KMS-11 (cell line): ENCODE results near the gene PGR.

Experiments used
- H2AFZ ChIP-seq: fragments of 200-600 bp; sonication (generic); 2 replicates; pipeline ENCODE4 v1.6.1; 2016; ENCODE audit warnings: antibody characterized with exemption, mixed run types, low read depth
- H3K27ac ChIP-seq: fragments of 200-600 bp; sonication (generic); 2 replicates; pipeline ENCODE4 v1.6.1; 2016; ENCODE audit warnings: mild to moderate bottlenecking, mixed run types
- H3K27me3 ChIP-seq: fragments of 200-600 bp; sonication (generic); 2 replicates; pipeline ENCODE4 v1.6.1; 2017; ENCODE audit warnings: mild to moderate bottlenecking, low read depth, mixed run types, moderate library complexity; ENCODE audit not compliant: insufficient read depth
- H3K36me3 ChIP-seq: fragments of 200-600 bp; sonication (generic); 2 replicates; pipeline ENCODE4 v1.6.1; 2017; ENCODE audit warnings: mild to moderate bottlenecking, mixed run types; ENCODE audit not compliant: insufficient read depth
- H3K4me1 ChIP-seq: fragments of 200-600 bp; sonication (generic); 2 replicates; pipeline ENCODE4 v1.6.1; 2016; ENCODE audit warnings: mild to moderate bottlenecking, low read depth, mixed run types; ENCODE audit not compliant: poor library complexity, severe bottlenecking
- H3K4me2 ChIP-seq: fragments of 200-600 bp; sonication (generic); 2 replicates; pipeline ENCODE4 v1.7.0; 2016; ENCODE audit warnings: mild to moderate bottlenecking, mixed run types
- H3K4me3 ChIP-seq: fragments of 200-600 bp; sonication (generic); IDR thresholded peaks from 2 replicates; pipeline ENCODE4 v1.6.1; 2017; ENCODE audit warnings: low read depth, low read length, mixed read lengths; ENCODE audit not compliant: insufficient read depth
- H3K79me2 ChIP-seq: fragments of 200-600 bp; sonication (generic); 2 replicates; pipeline ENCODE4 v1.6.1; 2016; ENCODE audit warnings: low read depth, mixed run types; ENCODE audit not compliant: insufficient read depth
- H3K9ac ChIP-seq: fragments of 200-600 bp; sonication (generic); 2 replicates; pipeline ENCODE4 v1.6.1; 2016; ENCODE audit warnings: mild to moderate bottlenecking, mixed run types
- H4K20me1 ChIP-seq: fragments of 200-600 bp; sonication (generic); 2 replicates; pipeline ENCODE4 v1.6.1; 2016; ENCODE audit warnings: mild to moderate bottlenecking, mixed run types; ENCODE audit not compliant: insufficient read depth
- TF ChIP-seq, protein P1 (sequence below): fragments of 200-600 bp; sonication (generic); conservative IDR thresholded peaks from 2 replicates; pipeline ENCODE4 v1.6.1; 2017; ENCODE audit warnings: low read depth, mild to moderate bottlenecking, antibody characterized with exemption, low read length, moderate library complexity, mixed read lengths

The PGR gene

DNA sequence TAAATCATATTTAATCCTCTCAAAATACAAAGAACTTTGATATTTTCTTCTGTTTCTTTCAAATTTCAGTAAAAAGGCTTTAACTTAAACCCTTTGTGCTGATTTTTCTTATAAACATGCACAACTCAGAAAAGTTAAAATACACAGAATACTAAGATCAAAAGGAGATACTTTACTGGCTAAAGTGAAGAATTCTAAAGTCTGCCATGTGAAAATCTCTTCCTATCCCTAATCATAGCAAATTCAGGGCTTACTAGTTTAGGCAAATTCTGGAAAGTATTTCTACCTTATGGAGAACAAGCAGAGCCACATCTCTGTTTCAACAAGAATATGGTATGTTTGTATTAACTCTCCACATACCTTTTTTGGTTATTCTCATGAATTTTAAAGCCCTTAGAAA lies 96.6 kb downstream of the PGR start:
- no peaks in the 10 kb centered on the region for H3K79me2 ChIP-seq

DNA sequence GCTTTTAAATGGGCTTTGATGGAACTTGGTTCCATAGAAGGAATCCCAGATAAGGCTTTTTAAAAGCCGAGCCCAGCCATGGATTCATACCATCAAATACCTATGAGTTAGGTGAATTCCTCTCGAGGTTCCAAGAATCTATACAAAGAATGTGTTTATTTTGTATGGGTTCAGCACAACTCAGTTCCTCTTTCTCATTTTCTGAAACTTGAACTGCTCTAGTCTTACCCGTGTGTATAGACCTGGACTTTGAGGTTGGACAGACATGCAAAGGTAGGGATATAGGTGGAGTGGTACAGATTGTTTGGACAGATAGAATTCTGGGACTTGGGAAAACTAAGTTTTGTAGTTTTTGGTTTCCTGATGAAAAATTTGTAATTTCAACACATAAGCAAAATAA lies 97.9 kb downstream of the PGR start:
- Histone ChIP-seq H3K4me3 (no peak overlapping the region), H2AFZ (no peak overlapping the region), H3K4me1 (no peaks in the 10 kb centered on the region), H3K27ac (no peak overlapping the region), H4K20me1 (no peaks in the 10 kb centered on the region), H3K9ac (no peak overlapping the region), H3K27me3 (no peaks in the 10 kb centered on the region), H3K4me2 (no peak overlapping the region), H3K79me2 (no peaks in the 10 kb centered on the region), H3K36me3 (no peaks in the 10 kb centered on the region)
- TF ChIP-seq, protein P1, sequence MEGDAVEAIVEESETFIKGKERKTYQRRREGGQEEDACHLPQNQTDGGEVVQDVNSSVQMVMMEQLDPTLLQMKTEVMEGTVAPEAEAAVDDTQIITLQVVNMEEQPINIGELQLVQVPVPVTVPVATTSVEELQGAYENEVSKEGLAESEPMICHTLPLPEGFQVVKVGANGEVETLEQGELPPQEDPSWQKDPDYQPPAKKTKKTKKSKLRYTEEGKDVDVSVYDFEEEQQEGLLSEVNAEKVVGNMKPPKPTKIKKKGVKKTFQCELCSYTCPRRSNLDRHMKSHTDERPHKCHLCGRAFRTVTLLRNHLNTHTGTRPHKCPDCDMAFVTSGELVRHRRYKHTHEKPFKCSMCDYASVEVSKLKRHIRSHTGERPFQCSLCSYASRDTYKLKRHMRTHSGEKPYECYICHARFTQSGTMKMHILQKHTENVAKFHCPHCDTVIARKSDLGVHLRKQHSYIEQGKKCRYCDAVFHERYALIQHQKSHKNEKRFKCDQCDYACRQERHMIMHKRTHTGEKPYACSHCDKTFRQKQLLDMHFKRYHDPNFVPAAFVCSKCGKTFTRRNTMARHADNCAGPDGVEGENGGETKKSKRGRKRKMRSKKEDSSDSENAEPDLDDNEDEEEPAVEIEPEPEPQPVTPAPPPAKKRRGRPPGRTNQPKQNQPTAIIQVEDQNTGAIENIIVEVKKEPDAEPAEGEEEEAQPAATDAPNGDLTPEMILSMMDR: no peak

More for the DNA sequence above, 96.6 kb downstream of the PGR start:
- no peak overlapping the region for H3K27ac ChIP-seq
- no peak overlapping the region for H3K9ac ChIP-seq
- H3K27me3 ChIP-seq: no peaks in the 10 kb centered on the region
- no peak overlapping the region for H2AFZ ChIP-seq
- TF ChIP-seq, protein P1: no peak
- H3K36me3 ChIP-seq: no peaks in the 10 kb centered on the region
- no peaks in the 10 kb centered on the region for H4K20me1 ChIP-seq
- H3K4me3 ChIP-seq: no peak overlapping the region
- H3K4me2 ChIP-seq: no peak overlapping the region
- H3K4me1 ChIP-seq: no peaks in the 10 kb centered on the region

DNA sequence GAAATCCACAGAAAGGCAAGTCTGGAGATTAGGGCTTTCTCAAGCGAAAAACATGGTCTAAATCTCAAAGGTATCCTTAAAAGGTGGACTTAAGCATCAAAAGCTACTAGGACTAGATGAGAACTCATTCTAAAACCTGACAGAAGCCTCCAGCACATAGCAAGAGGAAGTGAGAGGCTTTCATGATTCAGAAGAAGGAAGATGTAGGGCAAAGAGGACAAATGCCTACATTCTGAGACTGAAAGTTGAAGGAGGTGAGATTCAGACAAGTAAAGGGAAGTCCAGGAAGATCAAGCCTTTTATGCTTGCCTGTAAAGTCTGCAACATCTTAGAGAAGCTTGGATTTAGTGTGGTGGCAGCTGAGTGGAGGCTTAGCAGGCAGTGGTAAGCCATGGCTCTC lies 98.9 kb downstream of the PGR start:
- TF ChIP-seq, protein P1: no peak
- no peak overlapping the region for H3K4me2 ChIP-seq
- no peaks in the 10 kb centered on the region for H3K4me1 ChIP-seq
- H3K27me3 ChIP-seq: no peaks in the 10 kb centered on the region
- no peak overlapping the region for H3K4me3 ChIP-seq
- H3K9ac ChIP-seq: no peak overlapping the region
- no peak overlapping the region for H2AFZ ChIP-seq
- H3K36me3 ChIP-seq: no peaks in the 10 kb centered on the region
- no peak overlapping the region for H3K27ac ChIP-seq
- H4K20me1 ChIP-seq: no peaks in the 10 kb centered on the region
- no peaks in the 10 kb centered on the region for H3K79me2 ChIP-seq

DNA sequence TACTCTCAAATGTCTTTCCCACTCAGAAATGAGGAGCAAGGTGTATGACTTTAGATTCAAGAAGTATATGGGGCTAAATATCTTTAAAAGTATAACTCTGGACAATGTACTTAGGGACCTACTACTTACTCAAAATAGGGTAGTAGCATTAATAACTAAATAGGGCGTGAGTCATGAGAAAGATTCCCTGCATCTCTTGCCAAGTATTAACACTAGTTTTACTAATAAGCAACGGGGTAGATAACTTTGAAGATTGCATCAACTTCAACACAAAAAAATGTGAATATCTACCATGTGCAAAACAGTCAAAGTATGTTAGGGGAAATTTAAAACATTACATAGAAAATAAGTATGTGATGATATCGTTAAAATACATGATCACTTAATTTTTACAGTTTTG lies 99.6 kb downstream of the PGR start:
- H3K4me3 ChIP-seq: no peak overlapping the region
- H3K27me3 ChIP-seq: no peaks in the 10 kb centered on the region
- H3K79me2 ChIP-seq: no peaks in the 10 kb centered on the region
- no peaks in the 10 kb centered on the region for H4K20me1 ChIP-seq
- no peak overlapping the region for H3K4me2 ChIP-seq
- no peak overlapping the region for H3K27ac ChIP-seq
- TF ChIP-seq, protein P1: no peak
- no peak overlapping the region for H2AFZ ChIP-seq
- H3K4me1 ChIP-seq: no peaks in the 10 kb centered on the region
- H3K36me3 ChIP-seq: no peaks in the 10 kb centered on the region
- H3K9ac ChIP-seq: no peak overlapping the region
